Upper lobe of left lung (tissue), 4 donors: Measurements from ENCODE around the gene TRIM14.

ENCODE experiments used
- EP300 ChIP-seq, 4 donors: sonication (generic); formaldehyde crosslinking; IDR thresholded peaks; one replicate each; pipeline ENCODE4 v1.5.1; 2017; ENCODE audit warnings: antibody characterized with exemption in 4 of 4, control low read depth in 2 of 4
- TF ChIP-seq, protein P1 (sequence below), 6 experiments: fragments of 450-650 bp in 4 of 6; fragments of 200-600 bp in 2 of 6; sonication (generic) in 2 of 6; IDR thresholded peaks; one replicate each; pipeline ENCODE4 v1.5.1; 2016 to 2019; ENCODE audit warnings: antibody characterized with exemption in 6 of 6

DNA sequence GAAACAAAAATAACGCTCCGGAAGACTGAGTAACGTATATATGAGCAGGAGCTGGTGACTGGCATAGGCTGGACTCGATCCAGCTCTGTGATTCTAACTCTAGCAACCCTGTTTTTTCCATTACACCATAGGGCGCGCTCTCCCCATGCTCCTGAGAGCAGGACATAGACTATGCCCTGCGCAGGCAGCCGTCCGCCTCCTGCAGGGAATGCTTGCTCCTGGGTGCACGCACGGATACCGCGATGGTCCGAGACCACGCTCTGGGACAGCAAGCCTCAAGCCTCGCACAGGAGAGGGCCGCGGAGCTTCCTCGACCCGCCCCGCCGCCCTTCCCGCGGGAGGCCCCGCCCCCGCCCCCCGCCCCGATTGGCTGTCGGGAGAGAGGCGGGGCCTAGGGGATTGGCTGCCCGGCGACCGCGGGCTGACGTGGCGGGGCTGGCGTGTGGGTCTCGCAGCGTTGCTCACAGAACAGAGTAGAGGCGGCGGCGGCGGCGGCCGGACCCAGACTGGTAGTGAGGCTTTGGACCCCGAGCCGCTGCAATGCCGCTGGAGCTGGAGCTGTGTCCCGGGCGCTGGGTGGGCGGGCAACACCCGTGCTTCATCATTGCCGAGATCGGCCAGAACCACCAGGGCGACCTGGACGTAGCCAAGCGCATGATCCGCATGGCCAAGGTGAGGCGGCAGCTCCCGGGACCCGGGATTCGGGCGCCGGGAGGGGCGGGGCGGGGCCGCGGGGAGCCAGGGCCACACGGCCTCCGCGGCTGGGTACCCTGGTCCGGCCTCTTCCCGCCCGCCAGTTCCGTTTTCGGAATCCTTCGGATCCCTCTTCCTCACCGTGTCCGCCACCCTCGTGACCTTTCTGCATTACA, 62.5 kb downstream of the TRIM14 start, which contains the start of gene NANS:
- TF ChIP-seq, protein P1, sequence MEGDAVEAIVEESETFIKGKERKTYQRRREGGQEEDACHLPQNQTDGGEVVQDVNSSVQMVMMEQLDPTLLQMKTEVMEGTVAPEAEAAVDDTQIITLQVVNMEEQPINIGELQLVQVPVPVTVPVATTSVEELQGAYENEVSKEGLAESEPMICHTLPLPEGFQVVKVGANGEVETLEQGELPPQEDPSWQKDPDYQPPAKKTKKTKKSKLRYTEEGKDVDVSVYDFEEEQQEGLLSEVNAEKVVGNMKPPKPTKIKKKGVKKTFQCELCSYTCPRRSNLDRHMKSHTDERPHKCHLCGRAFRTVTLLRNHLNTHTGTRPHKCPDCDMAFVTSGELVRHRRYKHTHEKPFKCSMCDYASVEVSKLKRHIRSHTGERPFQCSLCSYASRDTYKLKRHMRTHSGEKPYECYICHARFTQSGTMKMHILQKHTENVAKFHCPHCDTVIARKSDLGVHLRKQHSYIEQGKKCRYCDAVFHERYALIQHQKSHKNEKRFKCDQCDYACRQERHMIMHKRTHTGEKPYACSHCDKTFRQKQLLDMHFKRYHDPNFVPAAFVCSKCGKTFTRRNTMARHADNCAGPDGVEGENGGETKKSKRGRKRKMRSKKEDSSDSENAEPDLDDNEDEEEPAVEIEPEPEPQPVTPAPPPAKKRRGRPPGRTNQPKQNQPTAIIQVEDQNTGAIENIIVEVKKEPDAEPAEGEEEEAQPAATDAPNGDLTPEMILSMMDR (IDR thresholded peaks at IDR 0.05) = peak in 2 of 6 experiments; percentile 14 to 24
- TF ChIP-seq EP300 (IDR thresholded peaks at IDR 0.05) = no peak
